ENCODE data around the gene CDH24. TPM values are rescaled to one million over a fixed set of nuclear protein-coding genes. Genes with fewer than 3 reads are reported as not detected.

Gene CDH24, protein sequence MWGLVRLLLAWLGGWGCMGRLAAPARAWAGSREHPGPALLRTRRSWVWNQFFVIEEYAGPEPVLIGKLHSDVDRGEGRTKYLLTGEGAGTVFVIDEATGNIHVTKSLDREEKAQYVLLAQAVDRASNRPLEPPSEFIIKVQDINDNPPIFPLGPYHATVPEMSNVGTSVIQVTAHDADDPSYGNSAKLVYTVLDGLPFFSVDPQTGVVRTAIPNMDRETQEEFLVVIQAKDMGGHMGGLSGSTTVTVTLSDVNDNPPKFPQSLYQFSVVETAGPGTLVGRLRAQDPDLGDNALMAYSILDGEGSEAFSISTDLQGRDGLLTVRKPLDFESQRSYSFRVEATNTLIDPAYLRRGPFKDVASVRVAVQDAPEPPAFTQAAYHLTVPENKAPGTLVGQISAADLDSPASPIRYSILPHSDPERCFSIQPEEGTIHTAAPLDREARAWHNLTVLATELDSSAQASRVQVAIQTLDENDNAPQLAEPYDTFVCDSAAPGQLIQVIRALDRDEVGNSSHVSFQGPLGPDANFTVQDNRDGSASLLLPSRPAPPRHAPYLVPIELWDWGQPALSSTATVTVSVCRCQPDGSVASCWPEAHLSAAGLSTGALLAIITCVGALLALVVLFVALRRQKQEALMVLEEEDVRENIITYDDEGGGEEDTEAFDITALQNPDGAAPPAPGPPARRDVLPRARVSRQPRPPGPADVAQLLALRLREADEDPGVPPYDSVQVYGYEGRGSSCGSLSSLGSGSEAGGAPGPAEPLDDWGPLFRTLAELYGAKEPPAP
- 6.0 and 8.8 TPM in 2 replicates for total RNA-seq

DNA sequence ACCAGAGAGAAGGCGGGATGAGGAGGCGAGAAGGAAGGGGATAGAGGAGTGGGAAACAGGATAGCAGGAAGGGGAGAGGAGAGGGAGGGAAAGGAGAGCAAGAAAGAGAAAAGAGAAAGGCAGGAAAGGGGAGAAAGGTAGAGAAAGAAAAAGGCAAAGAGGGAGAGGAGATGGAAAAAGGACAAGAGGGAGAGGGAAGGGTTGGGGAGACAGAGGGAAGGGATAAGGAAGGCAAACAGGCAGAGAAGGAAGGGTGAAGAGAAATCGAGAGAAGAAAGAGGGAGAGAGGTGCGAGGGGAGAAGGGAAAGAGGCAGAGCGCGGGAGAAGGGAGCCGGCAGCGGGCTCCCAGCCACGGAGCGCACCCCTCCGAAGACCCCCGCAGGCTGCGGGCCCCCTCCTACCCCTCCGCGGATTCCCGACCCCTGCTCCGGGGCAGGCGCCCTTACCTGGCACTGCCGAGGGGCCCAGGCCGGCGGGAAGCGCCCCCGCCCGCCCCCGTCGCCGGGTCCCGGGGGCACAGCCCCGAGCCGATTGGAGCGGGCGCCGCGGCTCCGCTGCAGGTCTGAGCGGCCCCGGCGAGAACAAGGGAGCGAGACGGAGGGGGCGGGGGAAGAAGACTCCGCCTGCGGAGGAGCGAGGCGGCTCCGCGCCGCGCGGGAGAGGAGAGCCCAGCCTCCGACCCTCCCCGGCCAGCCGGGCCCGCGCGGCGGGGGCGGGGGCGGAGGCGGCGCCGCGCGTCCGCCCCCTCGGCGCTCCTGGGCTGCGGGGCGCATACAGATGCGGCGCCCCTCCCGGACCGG is at the start of gene CDH24:
Gene CDH24, minus strand, starts transcription at position 565 of the 801 bp plus-strand sequence. CDS start 1,787 bp downstream, outside the sequence.

DNA sequence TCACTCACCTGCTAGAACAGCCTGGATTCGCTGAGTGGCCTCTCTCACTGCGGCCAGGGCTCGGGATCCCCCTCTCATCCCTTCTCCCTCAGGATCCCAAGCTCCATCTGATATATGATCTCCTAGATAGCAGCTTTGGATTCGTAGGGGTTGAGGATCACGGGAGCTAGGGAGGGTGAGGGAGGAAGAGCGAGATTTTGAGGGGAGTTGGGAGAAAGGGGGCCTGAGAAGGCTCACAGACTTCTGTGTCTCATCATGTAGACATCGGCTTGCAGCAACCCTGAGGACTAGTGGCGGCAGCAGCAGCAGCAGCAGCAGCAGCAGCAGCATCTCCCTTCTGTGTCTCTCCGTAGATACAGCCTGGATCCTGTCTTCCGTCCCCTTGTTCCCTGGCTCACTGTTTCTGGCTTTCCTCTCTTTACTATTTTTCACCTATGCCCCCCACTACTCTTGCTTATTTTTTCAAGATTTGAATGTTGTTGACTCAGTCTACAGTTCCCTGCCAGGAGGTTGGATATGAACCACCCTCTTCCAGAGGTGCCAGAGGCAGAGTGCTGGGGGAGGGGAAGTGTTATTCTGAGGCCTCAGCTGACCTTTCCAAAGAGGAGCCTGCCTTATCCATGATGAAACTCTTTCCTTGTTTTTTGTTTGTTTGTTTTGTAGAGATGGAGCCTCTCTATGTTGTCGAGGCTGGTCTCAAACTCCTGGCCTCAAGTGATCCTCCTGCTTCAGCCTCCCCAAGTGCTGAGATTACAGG is 47.4 kb upstream of the CDH24 start, which contains the start of gene CIROP:
Gene CIROP, minus strand, starts transcription at position 399 of the 757 bp plus-strand sequence. Its CDS starts 69 bp downstream, at position 330.

DNA sequence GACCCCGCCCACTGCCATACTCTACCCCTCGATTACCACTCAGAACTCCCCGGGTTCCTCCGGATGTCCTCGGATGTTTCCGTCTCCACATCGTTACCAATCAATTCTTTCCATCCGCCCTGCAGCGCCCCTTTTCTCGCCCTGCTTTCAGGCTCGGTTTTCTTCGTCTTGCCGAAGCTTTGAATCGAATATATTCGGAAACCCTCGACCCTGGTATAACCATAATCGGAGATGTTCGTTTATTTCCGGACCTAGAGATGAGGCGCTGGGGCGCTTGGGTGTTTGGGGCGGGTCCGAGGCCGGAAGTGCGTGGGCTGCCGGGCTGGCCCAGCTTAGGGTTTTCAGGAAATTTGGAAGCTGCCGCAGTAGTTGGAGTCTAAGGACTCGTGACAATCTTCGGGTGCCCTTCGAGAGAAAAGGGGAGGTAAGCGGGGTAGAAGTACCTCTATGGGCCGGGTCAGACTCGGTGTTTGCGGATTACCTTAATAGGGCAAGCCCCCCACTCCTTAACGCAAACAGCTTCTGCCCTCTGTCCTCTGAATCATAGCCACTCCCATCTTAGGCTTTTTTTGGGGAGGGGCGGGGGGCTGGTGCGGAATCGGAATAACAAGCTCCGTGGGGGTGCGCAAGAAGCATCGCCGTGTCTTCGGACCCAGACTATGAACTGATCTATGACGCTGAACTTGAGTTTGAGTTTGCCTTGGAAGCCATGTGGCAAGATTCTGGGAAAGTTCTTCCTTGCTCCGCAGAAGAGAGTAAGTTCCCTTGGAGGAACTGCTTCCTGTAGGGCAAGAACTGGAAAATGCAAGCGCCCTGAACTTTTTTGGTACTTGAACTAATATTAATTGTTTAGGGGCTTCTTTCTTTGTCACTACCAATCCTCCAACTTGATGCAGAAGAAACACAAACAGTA is 38.1 kb upstream of the CDH24 start, which contains the start of gene C14orf119:
Gene C14orf119, plus strand, starts transcription at position 310 of the 913 bp plus-strand sequence. CDS start 2,154 bp downstream, outside the sequence.

DNA sequence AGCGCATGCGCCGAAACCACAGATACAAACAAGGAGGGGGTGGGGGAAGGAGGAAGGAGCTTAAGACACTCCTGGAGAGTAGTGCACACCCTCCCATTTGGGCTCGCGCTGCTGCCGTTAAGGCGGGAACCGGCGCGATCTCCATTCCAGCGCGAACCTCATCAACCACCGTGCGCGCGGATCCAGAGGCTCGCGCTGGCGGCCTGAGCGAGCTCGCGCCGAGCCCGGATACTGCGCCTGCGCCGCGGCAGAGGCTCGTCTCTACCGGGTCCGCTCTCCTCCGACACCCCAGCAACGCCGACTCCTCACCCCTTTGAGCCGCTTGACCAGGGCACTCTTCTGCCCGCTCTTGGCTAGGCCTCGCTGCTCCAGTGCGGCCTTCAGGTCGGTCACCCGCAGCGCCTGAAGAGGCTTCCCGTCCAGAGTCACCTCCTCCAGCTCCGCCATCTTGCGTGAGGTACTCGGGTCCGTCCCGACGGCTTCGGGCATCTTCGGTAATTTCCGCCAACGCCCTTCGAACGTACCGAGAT is 37.4 kb upstream of the CDH24 start, which contains the start of gene ACIN1:
Gene ACIN1, minus strand, starts transcription at position 471 of the 530 bp plus-strand sequence. Its CDS starts 24 bp downstream, at position 447.

DNA sequence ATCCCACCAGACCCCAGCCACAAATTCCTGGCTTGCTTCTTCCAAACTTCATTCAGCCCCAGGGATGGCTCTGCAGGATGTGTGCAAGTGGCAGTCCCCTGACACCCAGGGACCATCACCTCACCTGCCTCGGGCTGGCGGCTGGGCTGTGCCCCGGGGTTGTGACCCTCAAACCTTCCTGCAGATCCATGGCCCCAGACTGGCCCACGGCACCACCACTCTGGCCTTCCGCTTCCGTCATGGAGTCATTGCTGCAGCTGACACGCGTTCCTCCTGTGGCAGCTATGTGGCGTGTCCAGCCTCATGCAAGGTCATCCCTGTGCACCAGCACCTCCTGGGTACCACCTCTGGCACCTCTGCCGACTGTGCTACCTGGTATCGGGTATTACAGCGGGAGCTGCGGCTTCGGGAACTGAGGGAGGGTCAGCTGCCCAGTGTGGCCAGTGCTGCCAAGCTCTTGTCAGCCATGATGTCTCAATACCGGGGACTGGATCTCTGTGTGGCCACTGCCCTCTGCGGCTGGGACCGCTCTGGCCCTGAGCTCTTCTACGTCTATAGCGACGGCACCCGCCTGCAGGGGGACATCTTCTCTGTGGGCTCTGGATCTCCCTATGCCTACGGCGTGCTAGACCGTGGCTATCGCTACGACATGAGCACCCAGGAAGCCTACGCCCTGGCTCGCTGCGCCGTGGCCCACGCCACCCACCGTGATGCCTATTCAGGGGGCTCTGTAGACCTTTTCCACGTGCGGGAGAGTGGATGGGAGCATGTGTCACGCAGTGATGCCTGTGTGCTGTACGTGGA is 15.0 kb downstream of the CDH24 start, which contains the start of gene PSMB11:
Gene PSMB11, plus strand, starts transcription at position 51 of the 804 bp plus-strand sequence. Its CDS starts 14 bp downstream, at position 65.

DNA sequence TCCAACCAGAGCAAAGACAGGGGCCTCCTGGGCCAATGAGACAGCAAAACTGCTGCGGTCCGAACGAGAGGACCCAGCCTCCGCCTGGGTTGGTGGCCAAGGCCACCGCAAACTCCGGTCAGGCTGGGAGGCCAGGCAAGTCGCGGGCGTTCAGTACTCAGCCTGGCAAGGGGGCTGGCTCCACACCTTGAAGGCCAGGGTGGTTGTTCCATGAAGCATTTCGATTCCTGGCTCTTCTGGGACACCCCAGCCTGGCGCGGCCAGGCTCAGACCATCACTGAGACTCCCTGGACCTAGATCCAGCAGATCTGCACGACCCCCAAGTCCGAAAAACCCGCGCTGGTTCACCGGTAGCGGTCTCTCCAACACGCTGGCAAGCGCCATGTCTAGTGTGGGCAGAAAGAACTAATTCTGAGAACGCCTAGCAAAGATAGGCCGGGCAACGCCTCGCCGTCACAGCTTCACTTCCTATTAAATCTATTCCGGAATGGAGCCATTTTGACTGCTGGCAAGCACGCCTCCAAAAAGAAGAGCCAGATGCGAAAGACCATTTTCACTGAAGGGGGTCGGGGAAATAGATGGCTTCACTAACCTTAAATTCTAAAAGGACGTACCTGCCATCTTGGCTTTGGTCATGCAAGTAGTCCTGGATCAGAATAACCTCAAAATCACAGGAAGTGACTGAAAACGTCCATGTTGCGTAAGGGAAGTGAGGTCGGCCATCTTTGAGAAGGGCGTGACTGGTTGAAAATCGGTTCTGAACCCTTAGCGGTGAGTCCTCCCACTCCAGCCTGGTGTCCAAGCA is 22.6 kb downstream of the CDH24 start, which contains the start of gene PSMB5:
Gene PSMB5, minus strand, starts transcription at position 403 of the 805 bp plus-strand sequence. Its CDS starts 19 bp downstream, at position 384.

DNA sequence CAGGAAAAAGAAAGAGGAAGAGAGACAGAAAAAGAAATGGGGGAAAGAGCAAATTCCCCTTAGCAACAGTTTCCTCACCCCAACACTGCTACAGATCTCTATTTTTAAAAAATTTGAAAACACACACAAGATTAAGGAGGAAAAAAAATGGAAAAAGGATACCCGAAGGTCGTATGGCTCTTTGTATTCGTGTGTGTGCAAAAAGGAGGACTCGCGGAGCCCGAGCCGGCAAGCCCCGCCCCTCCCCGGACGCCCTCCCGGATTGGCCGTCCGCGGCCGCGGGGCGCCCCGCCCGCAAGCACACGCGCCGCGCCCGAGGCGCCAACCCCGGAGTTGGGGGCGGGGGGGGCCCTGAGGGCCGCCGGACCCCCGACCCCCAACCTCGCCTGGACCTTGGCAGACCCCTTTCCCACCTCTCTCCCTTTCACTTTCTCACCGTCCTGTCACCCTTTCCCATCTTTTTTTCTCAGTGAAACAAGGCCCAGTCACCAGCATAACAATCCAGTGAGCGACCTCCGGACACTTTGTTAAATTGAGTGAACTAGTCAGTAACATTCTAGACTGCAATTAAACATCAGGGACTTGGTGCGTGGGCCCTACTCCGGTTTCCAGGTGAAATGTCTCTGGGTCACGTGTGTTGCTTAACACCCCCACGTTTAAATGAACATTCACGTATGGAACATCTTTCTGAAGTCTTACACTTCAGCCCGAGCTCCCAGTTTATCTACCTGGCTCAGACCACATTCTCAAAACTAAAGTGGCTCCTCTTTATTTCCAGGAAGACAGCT is 47.2 kb downstream of the CDH24 start, which contains the start of gene C14orf93:
Gene C14orf93, minus strand, starts transcription at position 205 of the 788 bp plus-strand sequence. CDS start 11,120 bp downstream, outside the sequence.

Other genes starting within 250 kb of the CDH24 start
- gene SLC7A7, start 242.1 kb downstream of the CDH24 start, total RNA-seq, result 0.78 and 5.2 TPM in 2 replicates
- 135 and 193 TPM in 2 replicates for gene MRPL52, start 227.6 kb downstream of the CDH24 start, total RNA-seq
- gene MMP14, start 220.9 kb downstream of the CDH24 start, total RNA-seq, result 365 and 745 TPM in 2 replicates
- 83.4 and 117 TPM in 2 replicates for gene LRP10, start 185.8 kb downstream of the CDH24 start, total RNA-seq
- 0.04 and 0.39 TPM in 2 replicates for gene REM2, start 174.3 kb downstream of the CDH24 start, total RNA-seq
- gene RBM23, start 138.4 kb downstream of the CDH24 start, total RNA-seq, result 37.6 and 47.2 TPM in 2 replicates
- gene PRMT5, start 128.1 kb downstream of the CDH24 start, total RNA-seq, result 88.4 and 111 TPM in 2 replicates
- gene HAUS4, start 100.4 kb downstream of the CDH24 start, total RNA-seq, result 93.3 and 103 TPM in 2 replicates
- 144 and 157 TPM in 2 replicates for gene AJUBA, start 75.0 kb downstream of the CDH24 start, total RNA-seq
- gene C14orf93, start 47.4 kb downstream of the CDH24 start, total RNA-seq, result 16.7 and 18.8 TPM in 2 replicates
- gene PSMB5, start 22.6 kb downstream of the CDH24 start, total RNA-seq, result 250 and 359 TPM in 2 replicates
- gene PSMB11, start 15.3 kb downstream of the CDH24 start, total RNA-seq, result not detected in 2 replicates
- 57.8 and 63.2 TPM in 2 replicates for gene ACIN1, start 37.6 kb upstream of the CDH24 start, total RNA-seq
- gene C14orf119, start 38.0 kb upstream of the CDH24 start, total RNA-seq, result 53.8 and 57.8 TPM in 2 replicates
- not detected in 2 replicates for gene CIROP, start 47.5 kb upstream of the CDH24 start, total RNA-seq
- gene CEBPE, start 61.7 kb upstream of the CDH24 start, total RNA-seq, result not detected in 2 replicates
- gene SLC7A8, start 126.1 kb upstream of the CDH24 start, total RNA-seq, result 53.1 and 61.2 TPM in 2 replicates
- gene RNF212B, start 180.4 kb upstream of the CDH24 start, total RNA-seq, result not detected in 2 replicates
- 11.6 and 14.8 TPM in 2 replicates for gene HOMEZ, start 228.6 kb upstream of the CDH24 start, total RNA-seq
- 0.70 and 3.3 TPM in 2 replicates for gene PPP1R3E, start 245.3 kb upstream of the CDH24 start, total RNA-seq
- 25.4 and 25.6 TPM in 2 replicates for gene BCL2L2, start 249.3 kb upstream of the CDH24 start, total RNA-seq